GM12892 (cell line): ENCODE results near the gene WNK4.
"Not testable (repeated sequence)": the region's sequence is repeated elsewhere in the genome, so short reads cannot be mapped to it uniquely, and the experiment has no call there.

Experiments used
- POLR2A ChIP-seq: IDR thresholded peaks from 2 replicates; pipeline ENCODE4 v1.6.1; 2011; ENCODE audit warnings: low read depth, low read length, control low read depth
- POLR2AphosphoS5 ChIP-seq: IDR thresholded peaks from 2 replicates; pipeline ENCODE4 v1.6.1; 2011; ENCODE audit warnings: low read depth, low read length, control low read depth
- TAF1 ChIP-seq: IDR thresholded peaks from 2 replicates; pipeline ENCODE4 v1.6.1; 2011; ENCODE audit warnings: low read depth, mild to moderate bottlenecking, control low read depth, low read length, borderline replicate concordance

DNA sequence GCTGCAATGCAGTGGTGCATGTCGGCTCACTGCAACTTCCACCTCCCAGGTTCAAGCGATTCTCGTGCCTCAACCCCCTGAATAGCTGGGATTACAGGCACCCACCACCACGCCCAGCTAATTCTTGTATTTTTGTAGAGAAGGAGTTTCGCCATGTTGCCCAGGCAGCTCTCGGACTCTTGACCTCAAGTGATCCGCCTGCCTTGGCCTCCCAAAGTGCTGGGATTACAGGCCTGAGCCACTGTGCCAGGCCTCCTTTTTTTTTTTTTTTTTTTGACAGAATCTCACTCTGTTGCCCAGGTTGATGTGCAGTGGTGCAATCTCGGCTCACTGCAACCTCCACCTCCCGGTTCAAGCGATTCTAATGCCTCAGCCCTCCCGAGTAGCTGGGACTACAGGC lies 37.5 kb upstream of the WNK4 start:
- TF ChIP-seq POLR2A, POLR2AphosphoS5, TAF1: not testable (repeated sequence)
